ENCODE measurements around the gene FAM83E. TPM values are rescaled to one million over a fixed set of nuclear protein-coding genes. Genes with fewer than 3 reads are reported as not detected.

Gene FAM83E
- total RNA-seq, 1 experiment from 2014 or later = 5.5 TPM

DNA sequence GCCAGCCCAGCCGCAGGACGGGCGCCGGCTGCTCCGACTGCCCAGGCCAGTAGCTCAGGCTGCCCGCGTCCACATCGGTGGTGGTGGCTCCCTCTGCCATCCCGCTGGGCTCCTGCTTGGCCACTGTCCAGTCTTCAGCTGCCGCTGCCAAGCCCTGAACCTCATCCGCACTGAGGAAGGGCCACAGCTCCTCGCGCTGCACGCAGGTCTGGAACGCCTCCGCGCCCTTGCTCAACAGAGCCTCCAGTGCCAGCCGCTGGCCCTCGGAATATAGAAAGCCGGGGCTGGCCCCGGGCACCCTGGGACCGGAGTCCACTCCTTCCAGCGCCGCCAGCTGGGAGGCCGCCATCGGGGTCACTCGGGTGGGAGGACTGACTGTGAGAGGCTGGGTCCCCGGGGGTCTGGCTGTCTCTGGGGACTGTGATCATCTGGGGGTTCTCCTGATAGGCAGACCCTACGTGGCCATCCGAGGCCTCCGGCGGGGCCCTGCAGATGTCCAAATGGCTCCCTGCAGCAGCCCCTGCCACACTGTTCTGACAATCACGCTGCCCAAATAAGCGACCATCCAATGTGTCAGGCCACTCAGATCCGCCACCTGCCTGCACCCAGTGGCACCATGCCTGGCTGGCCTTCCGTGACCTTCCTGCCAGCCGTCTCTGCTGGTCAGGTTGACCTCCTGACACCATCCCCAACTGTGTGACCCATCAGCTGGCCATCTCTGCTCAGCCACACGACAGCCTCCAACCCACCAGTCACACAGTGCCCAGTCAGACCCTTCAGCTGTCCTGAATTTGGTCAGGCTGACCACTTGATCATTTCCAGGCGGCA is 1.6 kb downstream of the FAM83E start:
- peaks cover 20% of the 10 kb centered on the region for H3K4me1 ChIP-seq (ENCODE audit: insufficient read depth, low read length, poor library complexity, severe bottlenecking)
- H3K27me3 ChIP-seq (replicated peaks; ENCODE audit: insufficient read depth, low read depth, low read length, poor library complexity) = no peaks in the 10 kb centered on the region
- POLR2A ChIA-PET (ENCODE audit: low non-redundant PET) = no interaction called here
- H3K36me3 ChIP-seq (ENCODE audit: insufficient read depth, low read length, poor library complexity, severe bottlenecking) = peaks cover 37% of the 10 kb centered on the region
- H3K9me3 ChIP-seq (ENCODE audit: low read depth, low read length, poor library complexity, severe bottlenecking) = no peaks in the 10 kb centered on the region
- no peak overlapping the region for H3K4me3 ChIP-seq (ENCODE audit: low read depth, low read length, poor library complexity, severe bottlenecking)
- no TSS peak for BruUV-seq (replicated peaks)
- peak overlapping the region; percentile 42 for H3K27ac ChIP-seq (ENCODE audit: low read depth, low read length, poor library complexity, severe bottlenecking)
- CTCF ChIA-PET = interaction anchor here (0.6 kb wide), 1 partner anchor 249 kb away, joined by 15 read pairs; the partner anchor contains the start of genes SYNGR4 and TMEM143
- DNase-seq (ENCODE audit: low spot score) = no peak
- intact Hi-C loops (cut with micrococcal nuclease; ENCODE audit: unreplicated experiment) = no loop called here
- TF ChIP-seq, protein P1, sequence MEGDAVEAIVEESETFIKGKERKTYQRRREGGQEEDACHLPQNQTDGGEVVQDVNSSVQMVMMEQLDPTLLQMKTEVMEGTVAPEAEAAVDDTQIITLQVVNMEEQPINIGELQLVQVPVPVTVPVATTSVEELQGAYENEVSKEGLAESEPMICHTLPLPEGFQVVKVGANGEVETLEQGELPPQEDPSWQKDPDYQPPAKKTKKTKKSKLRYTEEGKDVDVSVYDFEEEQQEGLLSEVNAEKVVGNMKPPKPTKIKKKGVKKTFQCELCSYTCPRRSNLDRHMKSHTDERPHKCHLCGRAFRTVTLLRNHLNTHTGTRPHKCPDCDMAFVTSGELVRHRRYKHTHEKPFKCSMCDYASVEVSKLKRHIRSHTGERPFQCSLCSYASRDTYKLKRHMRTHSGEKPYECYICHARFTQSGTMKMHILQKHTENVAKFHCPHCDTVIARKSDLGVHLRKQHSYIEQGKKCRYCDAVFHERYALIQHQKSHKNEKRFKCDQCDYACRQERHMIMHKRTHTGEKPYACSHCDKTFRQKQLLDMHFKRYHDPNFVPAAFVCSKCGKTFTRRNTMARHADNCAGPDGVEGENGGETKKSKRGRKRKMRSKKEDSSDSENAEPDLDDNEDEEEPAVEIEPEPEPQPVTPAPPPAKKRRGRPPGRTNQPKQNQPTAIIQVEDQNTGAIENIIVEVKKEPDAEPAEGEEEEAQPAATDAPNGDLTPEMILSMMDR (conservative IDR thresholded peaks at IDR 0.05; ENCODE audit: low read depth, low read length) = no peak

DNA sequence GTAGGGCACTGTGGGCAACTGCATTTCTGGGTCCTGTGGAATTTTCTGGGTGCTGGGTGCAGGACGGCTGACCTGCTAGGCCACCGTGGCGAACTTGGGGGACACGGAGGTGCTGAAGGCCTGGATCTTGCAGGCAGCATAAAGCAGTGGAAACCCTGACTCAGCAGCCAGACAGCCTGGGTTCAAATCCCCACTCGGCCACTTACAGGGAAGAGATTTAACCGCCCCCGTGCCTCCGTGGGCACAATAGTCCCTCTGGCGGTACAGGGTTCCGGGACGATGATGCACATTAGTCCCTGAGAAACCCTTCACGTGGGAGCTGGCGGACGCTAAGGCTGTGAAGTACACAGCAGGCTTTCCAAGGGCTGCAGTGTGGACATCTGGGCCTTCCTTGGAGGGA is 3.0 kb downstream of the FAM83E start:
- Histone ChIP-seq H3K36me3 (ENCODE audit: insufficient read depth, low read length, poor library complexity, severe bottlenecking) (peaks cover 24% of the 10 kb centered on the region), H3K9me3 (ENCODE audit: low read depth, low read length, poor library complexity, severe bottlenecking) (no peaks in the 10 kb centered on the region), H3K4me1 (ENCODE audit: insufficient read depth, low read length, poor library complexity, severe bottlenecking) (peaks cover 8% of the 10 kb centered on the region), H3K4me3 (ENCODE audit: low read depth, low read length, poor library complexity, severe bottlenecking) (no peak overlapping the region), H3K27ac (ENCODE audit: low read depth, low read length, poor library complexity, severe bottlenecking) (no peak overlapping the region), H3K27me3 (replicated peaks; ENCODE audit: insufficient read depth, low read depth, low read length, poor library complexity) (no peaks in the 10 kb centered on the region)
- ChIA-PET CTCF (interaction anchor here (0.6 kb wide), 1 partner anchor 381 kb away, joined by 3 read pairs; the partner anchor contains the start of gene GYS1), POLR2A (ENCODE audit: low non-redundant PET) (interaction anchor here (0.6 kb wide), 1 partner anchor 10 kb away, joined by 4 read pairs; no protein-coding TSS in a partner anchor)
- intact Hi-C loops (cut with micrococcal nuclease; ENCODE audit: unreplicated experiment) = no loop called here
- no TSS peak for BruUV-seq (replicated peaks)
- no peak for DNase-seq (ENCODE audit: low spot score)
- TF ChIP-seq EZH2 (IDR thresholded peaks at IDR 0.05; ENCODE audit: borderline replicate concordance, low read depth, low read length, poor library complexity, severe bottlenecking) = no peak

DNA sequence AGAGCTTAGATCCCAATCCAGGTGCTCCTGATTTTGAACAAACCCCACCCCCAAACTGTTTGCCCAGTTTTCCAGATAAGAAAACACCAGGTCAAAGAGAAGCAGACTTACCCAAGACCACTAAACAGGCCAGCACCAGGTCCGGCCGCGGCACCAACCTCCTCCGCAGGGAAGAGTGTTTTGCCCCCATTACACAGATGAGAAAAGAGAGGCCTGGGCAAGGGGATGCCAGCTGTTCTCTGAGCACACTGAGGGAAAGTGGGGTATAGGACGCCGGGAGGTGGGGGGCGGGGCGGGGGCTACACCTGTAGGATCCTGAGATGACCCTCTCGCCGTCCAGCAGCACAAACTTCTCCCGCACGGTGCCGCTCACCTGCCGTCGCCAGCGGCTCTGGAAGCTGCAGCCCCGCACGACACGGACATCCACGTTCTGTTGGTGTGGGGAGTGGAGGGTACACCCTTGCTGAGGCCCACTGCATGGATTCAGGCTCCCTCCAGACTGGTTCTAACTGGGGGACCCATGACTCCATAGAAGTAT is 5.2 kb downstream of the FAM83E start:
- H3K27ac ChIP-seq (ENCODE audit: low read depth, low read length, poor library complexity, severe bottlenecking) = no peak overlapping the region
- H3K27me3 ChIP-seq (replicated peaks; ENCODE audit: insufficient read depth, low read depth, low read length, poor library complexity) = no peaks in the 10 kb centered on the region
- POLR2A ChIA-PET (ENCODE audit: low non-redundant PET) = interaction anchor here (1.6 kb wide), 1 partner anchor 9 kb away, joined by 5 read pairs; the partner anchor contains the start of genes RPL18 and SPHK2
- no peak overlapping the region for H3K4me3 ChIP-seq (ENCODE audit: low read depth, low read length, poor library complexity, severe bottlenecking)
- CTCF ChIA-PET = interaction anchor here (0.5 to 2.0 kb wide), 5 partner anchors 9 to 392 kb away, joined by 3 to 12 read pairs (median 4); partner anchors contain the start of genes HSD17B14 and RPL18
- H3K9me3 ChIP-seq (ENCODE audit: low read depth, low read length, poor library complexity, severe bottlenecking) = no peaks in the 10 kb centered on the region
- no peak for DNase-seq (ENCODE audit: low spot score)
- BruUV-seq (replicated peaks) = no TSS peak
- intact Hi-C loops (cut with micrococcal nuclease; ENCODE audit: unreplicated experiment) = no loop called here
- no peak for TF ChIP-seq EZH2 (IDR thresholded peaks at IDR 0.05; ENCODE audit: borderline replicate concordance, low read depth, low read length, poor library complexity, severe bottlenecking)
- TF ChIP-seq, protein P1 (conservative IDR thresholded peaks at IDR 0.05; ENCODE audit: low read depth, low read length) = no peak
- no peaks in the 10 kb centered on the region for H3K4me1 ChIP-seq (ENCODE audit: insufficient read depth, low read length, poor library complexity, severe bottlenecking)
- peaks cover 1% of the 10 kb centered on the region for H3K36me3 ChIP-seq (ENCODE audit: insufficient read depth, low read length, poor library complexity, severe bottlenecking)

Measured in A673 (cell line).